ENCODE results near the gene ATXN2. TPM values are rescaled to one million over a fixed set of nuclear protein-coding genes. Genes with fewer than 3 reads are reported as not detected.

The ATXN2 gene
- total and polyA plus RNA-seq, 2 of the 4 experiments (the other 2 are of a cell fraction), result 12.4 to 66.5 TPM

- no peak for ATAC-seq (ENCODE audit: low read depth)
- no peak overlapping the region for H4K5ac ChIP-seq (ENCODE audit: low read depth, low read length)
- no TSS peak for BruUV-seq (replicated peaks)
- no peak overlapping the region for H3K9ac ChIP-seq (ENCODE audit: low read depth, low read length)
- no peak overlapping the region for H3K56ac ChIP-seq (ENCODE audit: extremely low read depth, insufficient read depth, low read length)
- no peaks in the 10 kb centered on the region for H3K27me3 ChIP-seq (ENCODE audit: control insufficient read depth, insufficient read depth, low read length)
- H4K20me1 ChIP-seq (ENCODE audit: insufficient read depth, low read length), result peaks cover 24% of the 10 kb centered on the region; the same call in 1 of the 2 replicates
- DNase-seq, result no peak
- H3K9me3 ChIP-seq (ENCODE audit: control insufficient read depth, insufficient read depth, low read length), result no peaks in the 10 kb centered on the region
- H3K27ac ChIP-seq (ENCODE audit: insufficient read depth, low read length), result no peak overlapping the region
- no peak overlapping the region for H2AFZ ChIP-seq (replicated peaks; ENCODE audit: low read length, poor library complexity)
- peaks cover 26 to 57% of the 10 kb centered on the region in 2 experiments for H3K79me1 ChIP-seq (ENCODE audit: low read depth in 1 of 2, low read length in 2 of 2)
- WGBS, 2 experiments (ENCODE audit: extremely low coverage in 2 of 2, insufficient read length in 1 of 2), result 86% methylated on average over 1 of the region's 2 CpGs; no CpG with 5 or more reads in 1 of the 2 experiments
- H4K91ac ChIP-seq (ENCODE audit: insufficient read depth, low read depth, low read length), result no peak overlapping the region
- no peak overlapping the region for H2AK9ac ChIP-seq (replicated peaks; ENCODE audit: low read depth, low read length, poor library complexity)
- H3K14ac ChIP-seq (replicated peaks; ENCODE audit: low read depth, low read length), result no peak overlapping the region
- no peak overlapping the region for H2BK5ac ChIP-seq (ENCODE audit: low read depth, low read length, poor library complexity, severe bottlenecking)
- TF ChIP-seq RAD21 (IDR thresholded peaks at IDR 0.05; ENCODE audit: low read length) (no peak), MXI1 (IDR thresholded peaks at IDR 0.05; ENCODE audit: borderline replicate concordance, low read depth, low read length) (no peak)
- peaks cover 25% of the 10 kb centered on the region for H3K36me3 ChIP-seq (ENCODE audit: control insufficient read depth, insufficient read depth, low read length)
- H3K4me3 ChIP-seq (ENCODE audit: insufficient read depth, low read depth, low read length), result no peak overlapping the region
- in situ Hi-C loops (cut with MboI; ENCODE audit: low sequenced_read_pairs) (no loop called here), dilution Hi-C loops (cut with HindIII; ENCODE audit: low sequenced_read_pairs, unreplicated experiment) (no loop called here), intact Hi-C loops (cut with micrococcal nuclease) (no loop called here)
- H3K4ac ChIP-seq (ENCODE audit: low read depth, low read length), result no peak overlapping the region
- peaks cover 15% of the 10 kb centered on the region; the same call in 1 of the 2 replicates for H3K9me1 ChIP-seq (ENCODE audit: insufficient read depth, low read length)
- 0 out of 2 replicates have a peak overlapping the region, but pooled peaks have one; percentile 43 for H2AK5ac ChIP-seq (ENCODE audit: low read depth, low read length)
- H4K8ac ChIP-seq (ENCODE audit: low read depth in 2 of 2, low read length in 2 of 2), result no peak overlapping the region
- no peak overlapping the region for H2BK15ac ChIP-seq (ENCODE audit: low read depth, low read length)
- H3K4me1 ChIP-seq (ENCODE audit: control insufficient read depth, insufficient read depth, low read length), result peaks cover 15% of the 10 kb centered on the region
- CTCF ChIA-PET, result interaction anchor here (1.0 kb wide), 1 partner anchor 57 kb away, joined by 3 read pairs; no protein-coding TSS in a partner anchor
- no peak overlapping the region for H2BK20ac ChIP-seq (ENCODE audit: low read depth, low read length)
- no peak overlapping the region for H2BK120ac ChIP-seq (ENCODE audit: low read depth, low read length)
- no peak overlapping the region for H3K23ac ChIP-seq (ENCODE audit: low read depth, low read length)
- POLR2A ChIA-PET (ENCODE audit: unreplicated experiment), result no interaction called here
- no peak overlapping the region for H3K4me2 ChIP-seq (ENCODE audit: low read depth, low read length)
- no peak overlapping the region for H3K18ac ChIP-seq (ENCODE audit: low read depth, low read length)
Measured at GRCh38 chr12:111471236-111471635, 127.9 kb downstream of the ATXN2 start.
